ENCODE results near the gene AGMAT.

Gene AGMAT

GRCh38 chr1:15523104-15524020 lies 61.5 kb downstream of the AGMAT start:
- DNase-seq (ENCODE audit: low read depth) = no peak

GRCh38 chr1:15522551-15522950 lies 62.3 kb downstream of the AGMAT start:
- no peak for DNase-seq (ENCODE audit: low read depth)

All from stimulated activated CD8-positive, alpha-beta memory T cell treated with anti-CD3 and anti-CD28 coated beads, Interleukin-12 subunit alpha, Interleukin-12 subunit beta, amount 100 ng/mL, for 4 hours (primary cell).